Vagina (tissue), 2 donors: ENCODE results near the gene PSENEN.

ENCODE experiments used
- POLR2A ChIP-seq, 2 donors: fragments of 450-650 bp; IDR thresholded peaks; one replicate each; pipeline ENCODE4 v1.6.1; 2017; ENCODE audit warnings: antibody characterized with exemption in 2 of 2, mild to moderate bottlenecking in 2 of 2, moderate library complexity in 2 of 2
- POLR2AphosphoS5 ChIP-seq, 2 donors: sonication (generic); formaldehyde crosslinking; IDR thresholded peaks; one replicate each; pipeline ENCODE4 v1.9.0; 2017; ENCODE audit warnings: antibody characterized with exemption in 2 of 2, mild to moderate bottlenecking in 2 of 2, low read depth in 1 of 2; ENCODE audit not compliant: insufficient read depth in 1 of 2
- TF ChIP-seq, protein P1 (sequence below), 3 experiments: fragments of 450-650 bp in 2 of 3; fragments of 200-600 bp in 1 of 3; sonication (generic) in 1 of 3; IDR thresholded peaks; one replicate each; pipeline ENCODE4 v1.5.1; 2017 to 2019; ENCODE audit warnings: antibody characterized with exemption in 3 of 3, mild to moderate bottlenecking in 2 of 3, moderate library complexity in 2 of 3

- TF ChIP-seq, protein P1, sequence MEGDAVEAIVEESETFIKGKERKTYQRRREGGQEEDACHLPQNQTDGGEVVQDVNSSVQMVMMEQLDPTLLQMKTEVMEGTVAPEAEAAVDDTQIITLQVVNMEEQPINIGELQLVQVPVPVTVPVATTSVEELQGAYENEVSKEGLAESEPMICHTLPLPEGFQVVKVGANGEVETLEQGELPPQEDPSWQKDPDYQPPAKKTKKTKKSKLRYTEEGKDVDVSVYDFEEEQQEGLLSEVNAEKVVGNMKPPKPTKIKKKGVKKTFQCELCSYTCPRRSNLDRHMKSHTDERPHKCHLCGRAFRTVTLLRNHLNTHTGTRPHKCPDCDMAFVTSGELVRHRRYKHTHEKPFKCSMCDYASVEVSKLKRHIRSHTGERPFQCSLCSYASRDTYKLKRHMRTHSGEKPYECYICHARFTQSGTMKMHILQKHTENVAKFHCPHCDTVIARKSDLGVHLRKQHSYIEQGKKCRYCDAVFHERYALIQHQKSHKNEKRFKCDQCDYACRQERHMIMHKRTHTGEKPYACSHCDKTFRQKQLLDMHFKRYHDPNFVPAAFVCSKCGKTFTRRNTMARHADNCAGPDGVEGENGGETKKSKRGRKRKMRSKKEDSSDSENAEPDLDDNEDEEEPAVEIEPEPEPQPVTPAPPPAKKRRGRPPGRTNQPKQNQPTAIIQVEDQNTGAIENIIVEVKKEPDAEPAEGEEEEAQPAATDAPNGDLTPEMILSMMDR (IDR thresholded peaks at IDR 0.05) = no peak
- TF ChIP-seq POLR2AphosphoS5 (IDR thresholded peaks at IDR 0.05; ENCODE audit: insufficient read depth in 1 of 2, low read depth in 1 of 2) = no peak
- no peak for TF ChIP-seq POLR2A (IDR thresholded peaks at IDR 0.05)
Observed at GRCh38 chr19:35760711-35761349, 15.4 kb downstream of the PSENEN start.
